Psoas muscle (tissue), 8 donors: ENCODE data around the gene ATG5. TPM values are rescaled to one million over a fixed set of nuclear protein-coding genes. Genes with fewer than 3 reads are reported as not detected.
"Not testable (repeated sequence)": the region's sequence is repeated elsewhere in the genome, so short reads cannot be mapped to it uniquely, and the experiment has no call there.

Experiments
- ATAC-seq, 4 donors: fragments of 200-7000 bp; cut with Tn5 transposase; one replicate each; pipeline ENCODE4 v1.9.1; 2020; ENCODE audit warnings: moderate library complexity in 3 of 4, mild to moderate bottlenecking in 2 of 4
- DNase-seq, 2 donors: peaks; one replicate each; pipeline ENCODE4 v3.0.0-alpha.2; 2020
- H3K27ac ChIP-seq: fragments of 200-600 bp; one replicate; pipeline ENCODE4 v1.8.0; 2022
- H3K27me3 ChIP-seq, 3 donors: fragments of 200-600 bp in 1 of 3; one replicate each; pipeline versions ENCODE4 v1.6.1 to v1.8.0; 2013 to 2022; ENCODE audit warnings: low read length in 2 of 3, mild to moderate bottlenecking in 2 of 3, moderate library complexity in 1 of 3; ENCODE audit not compliant: insufficient read depth in 3 of 3
- H3K36me3 ChIP-seq, 2 donors: fragments of 200-600 bp in 1 of 2; one replicate each; pipeline versions ENCODE4 v1.6.1 to v1.8.0; 2013 to 2022; ENCODE audit warnings: low read depth in 1 of 2, mild to moderate bottlenecking in 1 of 2, moderate library complexity in 1 of 2; ENCODE audit not compliant: insufficient read depth in 1 of 2
- H3K4me1 ChIP-seq: fragments of 200-600 bp; one replicate; pipeline ENCODE4 v1.8.0; 2022
- H3K4me3 ChIP-seq: fragments of 200-600 bp; one replicate; pipeline ENCODE4 v1.8.0; 2022; ENCODE audit warnings: mild to moderate bottlenecking
- H3K9me3 ChIP-seq: fragments of 200-600 bp; one replicate; pipeline ENCODE4 v1.8.0; 2022
- CTCF ChIP-seq: fragments of 200-600 bp; IDR thresholded peaks from one replicate; pipeline ENCODE4 v1.8.0; 2022; ENCODE audit warnings: antibody characterized with exemption
- WGBS, 3 donors: extraction: QIAGEN DNeasy Blood & Tissue Kit; methylation state at CpG; one replicate each; pipeline versions ENCODE4 v1.1.6 to v1.1.7; 2013; 5-methylcytosine and 5-hydroxymethylcytosine counted together
- intact Hi-C, 2 donors: fragments of 100-400 bp; cut with DNase I; formaldehyde crosslinking; loops; one replicate each; pipeline versions ENCODE4 v1.11.0 to v1.14.2; 2022
- polyA plus RNA-seq, 3 donors: library from polyadenylated mRNA; stranded (reverse); fragments of 200-250 nt; gene quantifications; one replicate each; pipeline ENCODE4 v1.2.3, GENCODE V29; 2013
- total RNA-seq, 4 donors: library from RNA; stranded (reverse); fragmentation: NEBNext Ultra II Directional in 2 of 4; extraction: Animal tissue kit (Norgen Biotek cat#: 25700) in 2 of 4; gene quantifications; one replicate each; pipeline versions ENCODE4 v1.2.1 to v1.2.4, GENCODE V29; 2021 to 2023
- donor health status: healthy with polysubstance abuse.
- donor health status: DM: no; HTN: no; CAD: no; lungs with moderate emphysema.
- donor health status: Bipolar disorder and iron deficiency.
- donor health status: healthy.
- donor health status: DM: yes; HTN: yes; CAD: no.
- donor health status: DM: no; HTN: no; CAD: no.
- donor health status: DM: no; HTN: no; CAD: no.
- donor health status: DM: yes; HTN: yes; CAD: no.

The ATG5 gene
- total and polyA plus RNA-seq, 7 donors, result 13.5 to 35.7 (median 19.5) TPM

GRCh38 chr6:106253731-106254130 lies 71.8 kb downstream of the ATG5 start:
- Histone ChIP-seq H3K27me3 (no peaks in the 10 kb centered on the region), H3K4me3 (no peak overlapping the region), H3K27ac (no peak overlapping the region), H3K9me3 (no peaks in the 10 kb centered on the region), H3K4me1 (peaks cover 22% of the 10 kb centered on the region), H3K36me3 (no peaks in the 10 kb centered on the region)
- DNase-seq (no peak), ATAC-seq (no peak)
- 91 to 97% (median 93%) methylated on average over 1 of the region's 1 CpG for WGBS, 3 donors
- intact Hi-C loops, result no loop called here
- TF ChIP-seq CTCF, result no peak

GRCh38 chr6:106253172-106253571 lies 72.4 kb downstream of the ATG5 start:
- WGBS, 3 donors, result 69 to 75% (median 71%) methylated on average over 1 of the region's 1 CpG
- intact Hi-C loops, result no loop called here
- ATAC-seq, result peak in 2 of 4 donors; percentile 35 to 45

GRCh38 chr6:106252687-106253086 lies 72.9 kb downstream of the ATG5 start:
- Histone ChIP-seq H3K36me3 (peaks cover 0 to 8% of the 10 kb centered on the region in 2 donors), H3K9me3 (no peaks in the 10 kb centered on the region), H3K4me1 (peaks cover 19% of the 10 kb centered on the region), H3K4me3 (no peak overlapping the region), H3K27ac (no peak overlapping the region), H3K27me3 (no peaks in the 10 kb centered on the region)
- TF ChIP-seq CTCF, result no peak
- WGBS, 3 donors, result 85 to 94% (median 88%) methylated on average over 2 of the region's 2 CpGs
- ATAC-seq (no peak), DNase-seq (no peak)
- intact Hi-C loops, result no loop called here

More at GRCh38 chr6:106253172-106253571, 72.4 kb downstream of the ATG5 start:
- Histone ChIP-seq H3K9me3 (no peaks in the 10 kb centered on the region), H3K4me1 (peaks cover 19% of the 10 kb centered on the region), H3K36me3 (peaks cover 0 to 3% of the 10 kb centered on the region in 2 donors), H3K27ac (no peak overlapping the region), H3K4me3 (no peak overlapping the region), H3K27me3 (no peaks in the 10 kb centered on the region)
- no peak for DNase-seq
- TF ChIP-seq CTCF, result no peak

- ATAC-seq, result peak in 1 of 4 donors; percentile 40
- WGBS, 3 donors, result 65 to 89% (median 73%) methylated on average over 8 of the region's 8 CpGs
- H3K4me3 ChIP-seq, H3K9me3 ChIP-seq, H3K27ac ChIP-seq, DNase-seq, intact Hi-C loops, H3K27me3 ChIP-seq: not testable (repeated sequence)
- Histone ChIP-seq H3K4me1 (peaks cover 13% of the 10 kb centered on the region), H3K36me3 (peaks cover 0 to 13% of the 10 kb centered on the region in 2 donors)
Observed at GRCh38 chr6:106251531-106252255, 73.9 kb downstream of the ATG5 start.

GRCh38 chr6:106250953-106251352 lies 74.6 kb downstream of the ATG5 start:
- intact Hi-C loops, result no loop called here
- Histone ChIP-seq H3K4me1 (peaks cover 13% of the 10 kb centered on the region), H3K27me3 (no peaks in the 10 kb centered on the region), H3K9me3 (no peaks in the 10 kb centered on the region), H3K36me3 (peaks cover 0 to 13% of the 10 kb centered on the region in 2 donors), H3K4me3 (no peak overlapping the region), H3K27ac (no peak overlapping the region)
- no peak for TF ChIP-seq CTCF
- DNase-seq (no peak), ATAC-seq (no peak)
- WGBS, 3 donors, result 94 to 96% (median 94%) methylated on average over 4 of the region's 4 CpGs
